ENCODE measurements around the gene USP21.

DNA sequence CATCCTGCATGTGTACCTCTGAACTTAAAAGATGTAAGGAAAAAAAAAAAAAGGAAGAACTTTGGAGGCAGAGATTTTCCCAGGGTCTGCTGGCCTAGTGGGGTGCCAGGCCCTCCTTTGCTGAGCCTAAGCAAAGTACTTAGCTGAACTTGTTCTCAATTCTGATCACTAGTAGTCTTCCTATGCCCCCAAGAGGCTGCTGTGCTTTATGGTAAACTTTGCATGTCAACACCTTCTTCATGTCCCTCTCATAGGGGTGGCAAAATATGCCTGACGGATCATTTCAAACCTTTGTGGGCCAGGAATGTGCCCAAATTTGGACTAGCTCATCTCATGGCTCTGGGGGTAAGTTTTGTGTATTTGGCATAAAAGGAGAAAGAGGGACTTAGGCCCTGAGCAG lies 1.4 kb upstream of the USP21 start:
- TF ChIP-seq, protein P1, sequence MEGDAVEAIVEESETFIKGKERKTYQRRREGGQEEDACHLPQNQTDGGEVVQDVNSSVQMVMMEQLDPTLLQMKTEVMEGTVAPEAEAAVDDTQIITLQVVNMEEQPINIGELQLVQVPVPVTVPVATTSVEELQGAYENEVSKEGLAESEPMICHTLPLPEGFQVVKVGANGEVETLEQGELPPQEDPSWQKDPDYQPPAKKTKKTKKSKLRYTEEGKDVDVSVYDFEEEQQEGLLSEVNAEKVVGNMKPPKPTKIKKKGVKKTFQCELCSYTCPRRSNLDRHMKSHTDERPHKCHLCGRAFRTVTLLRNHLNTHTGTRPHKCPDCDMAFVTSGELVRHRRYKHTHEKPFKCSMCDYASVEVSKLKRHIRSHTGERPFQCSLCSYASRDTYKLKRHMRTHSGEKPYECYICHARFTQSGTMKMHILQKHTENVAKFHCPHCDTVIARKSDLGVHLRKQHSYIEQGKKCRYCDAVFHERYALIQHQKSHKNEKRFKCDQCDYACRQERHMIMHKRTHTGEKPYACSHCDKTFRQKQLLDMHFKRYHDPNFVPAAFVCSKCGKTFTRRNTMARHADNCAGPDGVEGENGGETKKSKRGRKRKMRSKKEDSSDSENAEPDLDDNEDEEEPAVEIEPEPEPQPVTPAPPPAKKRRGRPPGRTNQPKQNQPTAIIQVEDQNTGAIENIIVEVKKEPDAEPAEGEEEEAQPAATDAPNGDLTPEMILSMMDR (IDR thresholded peaks at IDR 0.05), result no peak
- no peak for TF ChIP-seq CHD2 (IDR thresholded peaks at IDR 0.05; ENCODE audit: low read length, partially characterized antibody)
- no peak for TF ChIP-seq EZH2phosphoT487 (IDR thresholded peaks at IDR 0.05; ENCODE audit: borderline replicate concordance, low read depth)
- TF ChIP-seq TCF12 (IDR thresholded peaks at IDR 0.05), result no peak

Data from SK-N-SH (cell line).